Measurements from ENCODE around the gene KCNAB3.
A peak's percentile ranks its signal among the peaks of the same experiment; 100 is the strongest.

The KCNAB3 gene

DNA sequence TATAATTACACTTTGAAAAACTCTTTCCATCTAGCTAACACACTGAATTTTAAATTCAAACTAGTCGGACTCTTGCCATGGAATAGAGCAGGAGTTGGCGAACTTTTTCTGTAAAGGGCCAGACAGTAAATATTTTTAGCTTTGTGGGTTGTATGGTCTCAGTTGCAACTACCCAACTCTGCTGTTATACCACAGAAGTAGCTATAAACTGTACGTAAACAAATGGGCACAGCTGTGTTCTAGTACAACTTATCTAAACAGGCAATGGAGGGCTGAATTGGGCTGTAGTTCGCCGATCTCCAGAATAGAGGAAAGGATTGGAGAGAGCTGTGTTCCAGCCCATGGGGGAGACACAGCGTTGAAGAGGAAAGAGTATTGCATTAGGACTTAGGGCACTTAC is 11.1 kb upstream of the KCNAB3 start:
- DNase-seq (ENCODE audit: low read depth), result no peak

DNA sequence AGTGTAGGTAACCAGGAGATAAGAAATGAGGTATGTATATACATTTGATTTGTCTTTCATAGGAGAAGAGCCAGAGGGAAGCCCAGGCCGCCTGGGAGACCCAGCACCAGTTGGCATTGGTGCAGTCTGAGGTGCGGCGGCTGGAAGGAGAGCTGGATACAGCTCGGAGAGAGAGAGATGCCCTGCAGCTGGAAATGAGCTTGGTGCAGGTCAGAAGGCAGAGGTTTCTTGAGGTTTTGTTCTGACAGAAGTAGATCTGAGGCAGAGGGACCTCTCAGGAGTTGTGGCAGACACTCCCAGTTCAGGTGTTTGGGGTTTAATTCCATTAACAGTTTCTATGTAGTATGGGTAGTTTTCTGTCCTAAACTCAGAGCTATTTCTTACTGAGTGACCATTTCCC is 10.4 kb upstream of the KCNAB3 start:
- DNase-seq (ENCODE audit: low read depth), result no peak

DNA sequence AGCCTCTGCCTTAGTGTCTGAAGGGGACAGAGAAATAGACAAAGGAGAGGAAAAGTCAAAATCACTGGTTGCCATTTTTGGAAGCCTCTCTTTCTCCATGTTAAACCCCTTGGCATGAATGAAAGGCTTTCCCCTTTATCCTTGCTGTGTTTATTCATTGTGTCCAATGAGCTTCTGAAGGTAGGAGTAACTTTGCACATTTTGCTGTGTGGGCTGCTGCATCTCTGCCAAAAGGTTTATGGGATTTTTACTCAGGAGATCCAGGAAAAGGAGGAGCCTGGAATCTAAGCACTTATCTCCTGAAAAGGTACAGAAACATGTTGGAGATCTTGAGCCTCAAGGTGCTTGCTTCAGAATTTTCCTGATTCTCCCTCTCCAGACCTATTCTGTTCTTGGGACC is 6.2 kb upstream of the KCNAB3 start:
- DNase-seq (ENCODE audit: low read depth), result no peak

DNA sequence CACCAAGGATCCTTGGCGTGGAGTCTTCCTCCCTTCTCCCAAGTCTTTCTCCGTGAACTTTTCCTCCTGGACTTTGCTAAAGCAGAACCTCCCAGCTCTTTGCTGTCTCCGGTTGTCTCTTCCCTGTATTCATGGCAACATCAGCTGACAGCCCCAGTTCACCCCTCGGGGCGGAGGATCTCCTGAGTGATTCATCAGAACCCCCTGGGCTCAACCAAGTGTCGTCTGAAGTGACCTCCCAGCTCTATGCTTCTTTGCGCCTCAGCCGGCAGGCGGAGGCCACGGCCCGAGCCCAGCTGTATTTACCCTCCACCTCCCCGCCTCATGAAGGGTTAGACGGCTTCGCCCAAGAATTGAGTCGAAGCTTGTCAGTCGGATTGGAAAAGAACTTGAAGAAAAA is 3.3 kb upstream of the KCNAB3 start:
- no peak for DNase-seq (ENCODE audit: low read depth)

DNA sequence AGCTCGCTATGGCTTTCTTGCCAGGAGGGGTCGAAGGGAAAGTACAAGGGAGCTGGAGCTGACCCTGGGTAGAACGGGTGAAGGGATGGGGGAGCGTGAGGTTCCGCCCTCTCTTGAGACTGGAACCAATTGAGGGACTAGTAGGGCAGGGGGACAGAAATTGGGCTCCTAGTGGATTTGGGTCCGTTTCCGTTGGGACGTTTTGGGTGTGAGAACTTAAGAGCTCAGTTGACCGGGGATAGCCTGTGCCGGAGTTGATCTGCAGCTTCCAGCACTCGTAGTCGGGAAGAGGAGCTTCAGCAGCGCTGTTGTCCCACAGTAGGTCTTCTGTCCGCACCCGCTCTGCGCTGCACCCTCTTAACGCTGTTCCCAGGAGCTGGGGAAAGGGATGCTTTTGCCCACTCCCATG is 2.8 kb upstream of the KCNAB3 start:
- DNase-seq (ENCODE audit: low read depth), result peak; percentile 12

DNA sequence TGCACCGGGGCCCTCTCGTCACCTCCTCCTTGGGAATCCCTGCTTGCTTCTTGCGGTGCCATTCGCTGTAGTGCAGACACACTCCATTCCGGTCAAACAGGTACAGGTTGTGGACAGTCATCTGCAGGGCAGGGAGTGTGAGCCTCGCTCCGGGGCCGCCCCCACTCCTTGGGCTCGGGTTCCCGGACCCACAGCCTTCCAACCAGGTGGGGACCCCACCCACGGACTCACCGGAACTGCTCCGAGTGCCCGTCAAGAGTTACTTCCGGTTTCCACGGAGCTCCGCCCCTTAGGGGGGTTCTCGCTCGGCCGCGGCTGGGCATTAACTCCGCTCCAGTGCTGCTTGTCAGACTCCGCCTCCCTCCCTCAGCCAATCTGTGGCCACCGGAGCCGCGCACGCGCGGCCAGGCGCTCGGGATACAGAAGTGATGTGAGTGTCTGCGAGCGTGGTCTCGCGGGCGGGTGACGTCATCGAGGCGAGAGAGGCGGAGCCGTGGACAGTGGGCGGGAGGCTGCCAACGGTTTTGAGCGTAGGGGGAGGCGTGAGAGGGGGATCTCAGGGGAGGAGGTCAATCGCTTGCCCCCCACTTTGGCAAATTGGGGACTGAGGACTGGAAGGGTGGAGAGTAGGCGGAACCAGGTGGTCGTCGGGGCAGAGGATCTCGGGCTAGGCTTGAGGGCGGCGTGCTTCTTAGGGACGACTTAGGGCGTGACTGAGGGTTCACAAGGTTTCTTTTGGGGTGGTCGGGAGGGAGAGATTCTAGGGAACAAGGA is 2.2 kb upstream of the KCNAB3 start, which contains the start of the genes CNTROB and TRAPPC1:
TSS of gene CNTROB (plus strand) at position 498 of the 774 bp plus-strand sequence. CDS start 874 bp downstream, outside the sequence.
TSS of gene TRAPPC1 (minus strand) at position 238 of the 774 bp plus-strand sequence. CDS start at position 121, 117 bp downstream.
- DNase-seq (ENCODE audit: low read depth), result peak; percentile 98

DNA sequence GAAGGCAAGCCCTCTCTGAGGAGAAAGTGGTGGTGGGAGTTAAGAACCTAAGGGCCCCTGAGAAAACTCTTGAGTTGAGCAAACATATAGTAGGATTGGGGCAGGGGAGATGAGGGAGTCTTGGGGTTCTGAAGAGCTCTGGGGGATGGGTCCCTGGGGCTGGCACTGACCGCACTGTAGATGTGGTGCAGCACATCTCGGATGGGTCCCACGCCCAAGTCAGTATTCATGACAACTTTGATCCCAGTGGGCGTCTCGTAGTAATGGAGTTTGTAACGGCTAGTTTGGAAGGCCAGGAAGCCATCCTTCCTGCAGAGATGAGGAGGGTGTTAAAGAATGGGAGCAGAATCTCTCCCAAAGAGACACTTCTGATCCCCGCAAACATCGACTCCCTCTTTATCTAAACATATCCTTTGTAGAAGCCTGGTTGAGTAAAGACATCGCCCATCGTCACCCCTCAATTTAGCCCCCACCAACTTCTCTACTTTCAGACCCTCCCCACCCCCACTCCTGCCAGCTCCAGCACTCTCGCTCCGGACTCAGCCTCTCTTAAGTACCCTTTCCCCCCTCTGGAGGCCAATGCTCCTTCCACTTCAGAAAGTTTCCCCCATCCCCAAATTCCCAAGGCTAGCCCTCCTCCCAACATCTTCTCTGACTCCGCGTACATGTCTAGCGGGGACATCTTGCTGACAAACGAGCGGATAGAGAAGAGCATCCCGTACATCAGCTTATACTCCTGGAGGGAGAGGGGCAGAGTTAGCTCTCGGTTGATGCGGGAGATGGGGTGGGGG is 1.4 kb upstream of the KCNAB3 start:
- DNase-seq (ENCODE audit: low read depth), result no peak

DNA sequence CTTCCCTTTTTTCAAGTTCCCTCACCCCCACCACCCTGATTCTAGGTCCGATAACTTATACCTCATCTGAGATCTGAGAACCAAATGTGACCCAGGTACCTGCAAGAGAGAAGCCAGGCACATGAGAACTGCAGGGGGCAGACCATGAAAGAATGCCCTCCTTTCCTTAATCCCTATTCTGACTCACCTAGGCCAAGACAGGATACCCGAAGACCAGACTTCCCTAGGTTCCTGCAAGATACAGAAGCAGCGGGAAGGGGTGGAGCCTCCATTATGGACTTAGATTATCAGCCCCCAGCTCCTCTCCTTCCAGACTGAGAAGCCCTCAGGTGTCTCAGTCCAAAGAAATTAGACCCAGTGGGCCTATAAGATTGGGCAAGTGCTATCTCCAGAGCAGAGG is 2.1 kb downstream of the KCNAB3 start:
- DNase-seq (ENCODE audit: low read depth), result no peak

DNA sequence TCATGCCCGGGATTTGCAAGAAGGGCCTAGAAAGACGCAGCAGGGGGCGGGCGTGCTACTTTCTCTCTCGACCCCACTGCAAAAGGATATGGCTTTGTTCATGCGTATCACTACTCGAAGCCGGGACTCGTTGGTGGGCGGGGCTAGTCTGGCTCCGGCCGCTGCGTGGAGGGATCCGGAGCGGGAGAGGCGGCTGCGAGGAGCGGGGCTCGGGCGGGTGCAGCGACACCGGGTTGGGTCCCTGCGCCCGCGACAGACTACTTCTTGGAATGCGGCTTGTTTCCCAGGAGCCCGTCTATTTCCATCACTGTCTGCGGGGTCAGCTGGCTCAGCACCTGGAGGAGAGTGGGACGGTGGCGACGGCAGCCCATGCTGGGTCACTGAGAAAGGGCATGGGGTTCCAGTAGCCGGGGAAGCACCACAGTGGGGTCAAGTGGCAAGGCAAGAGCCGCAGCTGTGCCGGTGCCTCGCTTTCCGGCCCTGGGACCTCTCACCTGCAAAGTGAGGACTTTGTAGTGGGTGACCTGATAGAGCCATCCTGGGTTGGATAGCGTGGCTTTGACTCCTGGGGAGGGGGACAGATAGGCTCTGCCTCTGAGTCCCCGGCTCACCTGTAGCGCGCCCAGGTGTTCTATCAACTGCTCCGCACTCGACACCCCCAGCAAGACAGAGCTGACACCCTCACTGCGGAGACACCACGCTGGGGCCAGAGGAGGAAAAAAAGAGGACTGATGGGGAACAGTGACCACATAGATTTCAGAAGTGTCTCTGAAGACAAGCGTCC is 6.6 kb downstream of the KCNAB3 start:
- peak; percentile 71 for DNase-seq (ENCODE audit: low read depth)

DNA sequence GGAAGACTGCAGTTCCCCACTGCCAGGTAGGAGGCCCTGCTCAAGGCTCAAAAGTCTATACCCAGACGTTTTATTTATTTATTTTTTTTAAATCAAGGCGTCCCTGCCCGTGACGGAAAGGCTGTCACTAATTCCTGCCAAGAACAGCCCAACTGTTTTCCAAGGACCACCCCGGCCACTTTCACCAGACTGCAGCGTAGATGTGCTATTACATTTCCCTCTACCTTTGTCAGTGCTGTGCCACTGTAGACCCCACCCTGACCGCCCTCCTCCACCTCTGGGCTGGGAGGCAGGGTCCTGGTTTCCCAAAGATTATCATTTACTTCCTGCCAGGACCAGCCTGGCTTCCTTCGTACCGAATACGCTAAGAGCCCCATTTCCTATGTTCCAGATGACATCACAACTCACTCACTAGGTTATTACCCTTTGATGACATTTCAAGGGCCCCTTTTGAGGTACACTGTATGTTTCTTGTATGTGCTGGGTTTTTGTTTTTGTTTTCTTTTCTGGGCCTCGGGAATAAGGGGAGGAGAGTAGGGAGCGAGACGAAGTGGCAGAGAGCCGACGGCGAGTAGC is 7.3 kb downstream of the KCNAB3 start:
- no peak for DNase-seq (ENCODE audit: low read depth)

DNA sequence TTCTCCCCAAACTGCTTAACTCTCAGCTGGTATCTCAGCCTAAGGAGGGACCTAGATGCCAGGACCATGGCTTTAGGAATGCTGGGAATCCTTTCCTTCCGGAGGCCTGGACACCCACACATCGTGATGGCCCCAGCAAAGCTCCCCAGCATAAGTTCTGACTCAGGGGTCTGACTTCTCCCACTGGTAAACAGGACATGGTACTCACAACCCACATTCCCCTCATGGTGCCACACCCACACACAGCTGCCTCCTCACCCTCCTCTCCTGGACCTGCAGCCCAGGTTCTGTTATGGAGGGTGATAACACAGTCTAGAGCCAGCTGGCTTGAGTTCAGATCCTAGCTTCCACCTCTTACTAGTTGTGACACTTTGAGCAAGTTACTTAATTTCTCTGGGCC is 12.8 kb downstream of the KCNAB3 start:
- no peak for DNase-seq (ENCODE audit: low read depth)

DNA sequence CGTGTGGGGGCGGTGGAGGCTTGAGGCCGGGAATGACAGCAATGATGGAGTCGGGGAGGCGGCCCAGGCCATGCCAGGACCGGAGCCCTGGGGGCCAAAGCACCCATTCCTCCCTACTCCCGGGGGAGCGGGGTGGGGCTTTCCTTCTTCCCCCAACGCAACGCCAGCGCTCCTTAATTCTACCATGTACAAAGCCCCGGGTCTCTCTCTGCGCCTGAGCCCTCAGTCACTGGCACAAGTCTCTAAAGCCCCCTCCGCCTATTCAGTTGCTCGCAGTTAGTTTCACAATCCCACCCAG is 13.3 kb downstream of the KCNAB3 start:
- DNase-seq (ENCODE audit: low read depth), result no peak

DNA sequence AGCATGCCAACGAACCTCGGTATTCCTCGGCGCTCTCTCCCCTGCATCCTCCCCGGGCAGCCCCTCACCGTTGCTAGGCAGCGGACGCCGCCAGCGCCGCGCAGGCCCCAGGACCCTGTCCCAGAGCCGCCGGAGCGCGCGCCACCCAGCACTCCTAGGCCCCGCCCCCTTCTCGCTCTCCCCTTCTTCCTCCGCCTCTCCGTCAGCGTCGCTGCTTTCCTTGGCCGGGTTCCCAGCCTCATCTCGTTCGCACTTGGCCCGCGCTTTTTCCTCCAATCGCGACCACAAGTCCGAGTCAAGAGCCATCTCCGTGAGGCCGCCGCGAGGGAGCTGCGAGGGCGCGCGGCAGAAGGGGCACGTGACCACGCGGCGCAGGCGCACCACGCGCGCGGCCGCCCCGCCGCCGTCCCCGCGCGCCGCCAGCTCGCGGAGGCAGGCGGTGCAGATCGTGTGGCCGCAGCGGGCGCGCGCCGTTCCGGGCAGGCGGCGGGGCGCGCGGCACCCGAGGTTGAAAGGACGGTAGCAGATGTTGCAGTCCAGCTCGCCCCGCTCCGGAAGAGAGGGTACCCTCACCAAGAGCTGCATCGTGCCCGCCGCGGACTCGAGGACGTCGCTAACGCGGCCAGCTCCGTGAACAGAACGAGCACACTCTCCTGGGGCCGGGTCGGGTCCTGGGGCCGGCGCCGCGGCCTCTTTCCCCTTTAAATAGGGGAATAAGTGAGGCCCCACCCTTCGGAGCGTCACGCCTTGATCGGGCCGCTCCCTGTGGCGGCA is 13.9 kb downstream of the KCNAB3 start, which contains the start of gene RNF227:
TSS of gene RNF227 (minus strand) at position 679 of the 774 bp plus-strand sequence. CDS start at position 585, 94 bp downstream.
- peak; percentile 58 for DNase-seq (ENCODE audit: low read depth)

DNA sequence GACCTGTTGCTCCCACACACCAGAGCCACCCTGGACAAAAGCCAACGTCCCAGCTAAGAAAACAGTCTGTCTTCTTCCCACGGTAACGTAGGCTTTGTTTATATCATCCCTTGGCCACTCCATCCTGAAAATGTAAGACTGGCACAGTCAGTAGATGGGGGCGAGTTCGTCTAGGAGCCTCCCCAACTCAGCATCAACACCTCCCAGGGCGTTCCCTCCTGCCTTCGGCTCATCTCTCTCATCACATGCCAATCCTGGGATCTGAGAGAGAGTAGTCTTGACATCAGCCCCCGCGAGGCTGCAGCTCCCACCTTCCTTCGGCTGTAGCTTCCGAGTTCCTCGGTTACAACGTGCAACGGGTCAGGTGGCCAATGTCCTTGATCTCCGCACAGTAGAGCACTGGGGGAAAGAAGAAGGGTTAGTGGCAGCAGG is 14.5 kb downstream of the KCNAB3 start:
- DNase-seq (ENCODE audit: low read depth), result no peak

DNA sequence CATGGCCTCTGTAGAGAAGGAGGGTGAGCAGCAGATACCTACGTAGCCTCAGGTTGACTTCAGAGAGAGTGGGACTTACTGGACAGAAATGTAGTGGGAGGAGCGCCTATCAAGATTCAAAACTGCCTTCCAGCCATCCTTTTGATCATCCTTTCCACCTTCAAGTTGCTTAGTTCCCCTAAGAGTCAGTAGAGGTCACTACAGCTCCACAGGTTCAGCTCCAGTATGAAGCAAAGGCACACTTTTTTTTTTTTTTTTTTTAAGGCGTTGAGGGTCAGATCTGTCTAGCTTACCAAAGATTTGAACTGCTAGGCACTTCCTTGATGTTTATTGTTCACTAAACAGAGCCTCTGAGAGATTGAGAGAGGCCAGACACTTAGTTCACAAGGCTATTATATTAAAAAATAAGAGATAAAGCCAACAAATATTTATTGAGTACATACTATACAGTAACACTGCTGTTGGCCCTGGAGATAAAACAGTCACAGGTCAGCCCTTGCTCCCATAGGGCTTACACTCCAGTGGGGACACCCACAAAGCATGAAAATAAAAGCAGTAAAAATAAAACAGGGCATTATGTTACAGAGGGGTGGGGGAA is 16.6 kb downstream of the KCNAB3 start:
- no peak for DNase-seq (ENCODE audit: low read depth)

DNA sequence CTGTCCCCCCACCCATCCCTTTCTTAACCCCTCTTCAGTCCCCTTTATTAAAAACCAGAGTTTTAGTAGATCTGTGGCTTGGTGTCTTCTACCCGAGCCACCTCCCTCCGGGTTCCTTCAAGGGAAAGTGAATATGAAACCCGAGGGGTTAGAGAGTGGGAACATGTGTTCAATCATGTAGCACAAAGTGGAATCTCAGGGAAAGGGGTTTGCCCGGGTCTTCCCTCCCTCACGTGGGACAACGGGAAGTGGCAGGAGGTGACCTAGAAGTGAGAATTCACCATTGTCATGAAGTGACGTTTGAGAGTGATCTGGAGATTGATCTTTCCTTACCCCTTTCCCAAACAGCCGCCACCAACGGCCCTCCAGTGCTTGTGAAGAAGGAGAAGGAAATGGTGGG is 18.5 kb downstream of the KCNAB3 start:
- DNase-seq (ENCODE audit: low read depth), result no peak

DNA sequence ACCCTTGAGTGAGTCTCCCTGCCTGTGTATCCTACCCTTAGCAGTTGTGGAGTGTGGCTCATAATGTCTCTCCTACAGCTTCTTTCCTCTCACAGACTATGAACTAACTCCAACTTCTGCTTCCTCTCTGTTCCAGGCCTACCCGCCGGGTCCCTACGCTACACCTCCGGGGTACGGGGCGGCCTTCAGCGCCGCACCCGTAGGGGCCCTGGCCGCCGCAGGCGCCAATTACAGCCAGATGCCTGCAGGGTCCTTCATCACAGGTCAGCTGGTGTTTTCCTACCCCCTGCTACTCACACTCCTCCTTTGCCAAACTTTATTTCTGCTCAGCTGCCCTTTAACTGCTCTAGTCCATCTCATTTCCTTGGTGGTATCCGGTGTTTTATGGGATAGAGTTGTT is 18.9 kb downstream of the KCNAB3 start:
- DNase-seq (ENCODE audit: low read depth), result no peak

DNA sequence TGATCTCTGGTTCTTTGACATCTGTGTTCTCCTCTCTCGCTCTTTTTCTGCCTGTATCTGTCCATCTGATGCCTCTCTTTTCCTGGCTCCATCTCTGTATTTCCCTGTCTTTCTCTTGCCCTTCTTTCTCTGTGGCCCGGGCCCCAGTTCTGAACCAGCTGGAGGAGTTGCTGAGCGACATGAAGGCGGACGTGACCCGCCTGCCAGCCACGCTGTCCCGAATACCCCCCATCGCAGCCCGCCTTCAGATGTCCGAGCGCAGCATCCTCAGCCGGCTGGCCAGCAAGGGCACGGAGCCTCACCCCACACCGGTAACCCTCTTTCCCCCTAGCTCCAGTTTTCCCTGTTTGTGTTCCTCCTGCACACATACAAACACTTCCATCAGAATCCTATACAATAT is 19.4 kb downstream of the KCNAB3 start:
- DNase-seq (ENCODE audit: low read depth), result no peak

DNA sequence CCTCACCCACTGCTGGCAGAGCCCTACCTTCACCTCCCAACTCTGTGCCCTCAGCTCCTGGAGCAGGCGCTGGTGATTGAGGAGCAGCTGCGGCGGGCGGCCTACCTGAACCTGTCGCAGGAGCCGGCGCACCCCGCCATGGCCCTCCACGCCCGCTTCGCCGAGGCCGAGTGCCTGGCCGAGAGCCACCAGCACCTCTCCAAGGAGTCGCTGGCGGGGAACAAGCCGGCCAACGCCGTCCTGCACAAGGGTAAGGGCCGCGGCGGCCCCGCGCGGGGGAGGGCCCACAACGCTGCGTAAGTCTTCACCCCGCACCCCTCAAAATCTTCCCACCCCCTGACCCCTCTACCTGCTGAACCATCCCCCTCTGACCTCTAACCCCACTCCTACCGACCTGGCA is 20.6 kb downstream of the KCNAB3 start:
- no peak for DNase-seq (ENCODE audit: low read depth)

DNA sequence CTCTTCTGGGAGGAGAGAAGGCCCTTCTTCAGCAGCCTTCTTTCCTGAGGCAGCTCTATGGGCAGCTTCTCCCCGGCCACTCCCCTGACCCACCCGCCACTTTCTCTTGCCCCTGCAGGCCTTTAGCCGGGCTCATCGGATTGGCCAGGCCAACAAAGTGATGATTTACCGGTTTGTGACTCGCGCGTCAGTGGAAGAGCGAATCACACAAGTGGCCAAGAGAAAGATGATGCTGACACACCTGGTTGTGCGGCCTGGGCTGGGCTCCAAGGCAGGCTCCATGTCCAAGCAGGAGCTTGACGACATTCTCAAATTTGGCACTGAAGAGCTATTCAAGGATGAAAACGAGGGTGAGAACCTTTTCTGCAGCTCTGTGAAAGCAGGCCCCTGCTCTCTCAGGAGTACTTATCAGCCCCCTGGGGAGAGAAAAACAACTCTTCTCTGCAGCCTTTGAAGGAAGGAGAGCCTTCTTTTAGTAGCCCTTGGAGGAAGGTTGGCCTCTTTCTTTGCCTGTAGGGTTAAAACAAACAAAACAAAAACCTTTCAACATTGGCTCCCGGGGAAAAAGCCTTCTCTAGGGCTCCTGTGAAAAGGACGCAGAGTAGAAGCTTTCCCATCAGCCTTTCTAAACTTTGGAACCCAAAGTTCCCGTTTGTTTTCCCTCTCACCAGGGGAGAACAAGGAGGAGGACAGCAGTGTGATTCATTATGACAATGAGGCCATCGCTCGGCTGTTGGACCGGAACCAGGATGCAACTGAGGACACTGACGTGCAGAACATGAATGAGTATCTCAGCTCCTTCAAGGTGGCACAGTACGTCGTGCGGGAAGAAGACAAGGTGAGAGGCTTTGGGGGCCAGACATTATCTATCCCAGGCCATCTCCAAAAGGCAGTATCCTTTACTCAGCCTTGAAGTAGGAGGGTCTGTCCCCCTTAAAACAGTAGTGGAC is 26.2 kb downstream of the KCNAB3 start:
- no peak for DNase-seq (ENCODE audit: low read depth)

Measured in stimulated activated CD8-positive, alpha-beta memory T cell treated with anti-CD3 and anti-CD28 coated beads, Interleukin-15, amount 100 ng/mL, for 1 hour (primary cell).